Regular cardiac myocyte (primary cell): ENCODE measurements around the gene ADRB2. TPM values are rescaled to one million over a fixed set of nuclear protein-coding genes. Genes with fewer than 3 reads are reported as not detected.

ENCODE experiments used
- total RNA-seq: library from RNA; depleted of rRNA; stranded (reverse); fragments of >200 nt; gene quantifications from 2 replicates; pipeline ENCODE4 v1.2.3, GENCODE V29; 2014

ADRB2 gene
- 0.56 and 1.5 TPM in 2 replicates for total RNA-seq

GRCh38 chr5:148826053-148826738 lies at the start of gene ADRB2:
Gene ADRB2, plus strand, starts transcription at chr5:148826611. Its CDS starts 221 bp downstream, at chr5:148826832.

Other genes with a start within 250 kb of the ADRB2 start
- gene HTR4, start 172.1 kb upstream of the ADRB2 start, total RNA-seq: not detected in 2 replicates
- 3.9 and 4.4 TPM in 2 replicates for gene SH3TC2, start 236.5 kb downstream of the ADRB2 start, total RNA-seq